ENCODE results near the gene TMEM87A. TPM values are rescaled to one million over a fixed set of nuclear protein-coding genes. Genes with fewer than 3 reads are reported as not detected.

Gene TMEM87A
- total RNA-seq, 1 donor = 85.8 TPM

GRCh38 chr15:42182328-42182886 lies 90.8 kb downstream of the TMEM87A start:
- no peaks in the 10 kb centered on the region for H3K4me1 ChIP-seq (ENCODE audit: insufficient read depth, low read length)
- no peak overlapping the region for H3K4me2 ChIP-seq (ENCODE audit: insufficient read depth, low read length)
- no peak overlapping the region for H3K27ac ChIP-seq (ENCODE audit: low read depth, low read length)
- H3K4me3 ChIP-seq (ENCODE audit: insufficient read depth, low read length) = no peak overlapping the region
- H3K27me3 ChIP-seq (ENCODE audit: insufficient read depth, low read length) = no peaks in the 10 kb centered on the region
- H2AFZ ChIP-seq (ENCODE audit: low read length) = no peak overlapping the region
- H4K20me1 ChIP-seq (ENCODE audit: insufficient read depth, low read length) = no peaks in the 10 kb centered on the region
- DNase-seq (ENCODE audit: insufficient read length, low spot score, missing footprints) = no peak
- TF ChIP-seq CTCF (IDR thresholded peaks at IDR 0.05; ENCODE audit: extremely low read depth, low read depth, low read length) = no peak
- H3K79me2 ChIP-seq (ENCODE audit: insufficient read depth, low read length) = no peaks in the 10 kb centered on the region
- H3K36me3 ChIP-seq (ENCODE audit: insufficient read depth, low read length) = peaks cover 76% of the 10 kb centered on the region
- no peaks in the 10 kb centered on the region for H3K9me3 ChIP-seq (ENCODE audit: low read depth, low read length)

DNA sequence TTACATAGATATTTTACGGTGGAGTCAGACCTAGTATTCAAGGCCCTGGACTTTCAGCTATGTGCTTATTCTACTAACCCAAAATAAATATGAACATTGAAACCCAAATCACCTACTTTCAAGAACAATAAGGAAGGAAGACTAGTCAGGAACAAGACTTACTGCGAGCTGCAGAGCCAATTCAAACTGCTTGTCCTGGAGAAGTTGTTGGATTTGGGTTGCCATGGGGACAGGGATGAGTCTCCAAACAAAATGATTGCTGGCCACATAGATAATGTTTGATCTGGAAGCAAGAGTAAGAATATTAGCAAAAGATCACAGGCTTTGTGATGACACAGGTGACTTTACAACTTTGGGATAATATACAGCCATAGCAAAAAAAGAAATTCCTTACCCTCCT lies 95.2 kb downstream of the TMEM87A start:
- Histone ChIP-seq H2AFZ (ENCODE audit: low read length) (no peak overlapping the region), H3K4me3 (ENCODE audit: insufficient read depth, low read length) (no peak overlapping the region), H4K20me1 (ENCODE audit: insufficient read depth, low read length) (no peaks in the 10 kb centered on the region), H3K79me2 (ENCODE audit: insufficient read depth, low read length) (no peaks in the 10 kb centered on the region), H3K36me3 (ENCODE audit: insufficient read depth, low read length) (peaks cover 61% of the 10 kb centered on the region), H3K4me2 (ENCODE audit: insufficient read depth, low read length) (no peak overlapping the region), H3K9me3 (ENCODE audit: low read depth, low read length) (no peaks in the 10 kb centered on the region), H3K27ac (ENCODE audit: low read depth, low read length) (no peak overlapping the region), H3K4me1 (ENCODE audit: insufficient read depth, low read length) (no peaks in the 10 kb centered on the region), H3K27me3 (ENCODE audit: insufficient read depth, low read length) (no peaks in the 10 kb centered on the region)
- no peak for DNase-seq (ENCODE audit: insufficient read length, low spot score, missing footprints)
- no peak for TF ChIP-seq CTCF (IDR thresholded peaks at IDR 0.05; ENCODE audit: extremely low read depth, low read depth, low read length)

- no peak overlapping the region for H3K27ac ChIP-seq (ENCODE audit: low read depth, low read length)
- TF ChIP-seq CTCF (IDR thresholded peaks at IDR 0.05; ENCODE audit: extremely low read depth, low read depth, low read length) = no peak
- no peaks in the 10 kb centered on the region for H3K9me3 ChIP-seq (ENCODE audit: low read depth, low read length)
- no peak for DNase-seq (ENCODE audit: insufficient read length, low spot score, missing footprints)
- no peaks in the 10 kb centered on the region for H3K27me3 ChIP-seq (ENCODE audit: insufficient read depth, low read length)
- no peaks in the 10 kb centered on the region for H4K20me1 ChIP-seq (ENCODE audit: insufficient read depth, low read length)
- H2AFZ ChIP-seq (ENCODE audit: low read length) = no peak overlapping the region
- no peak overlapping the region for H3K4me3 ChIP-seq (ENCODE audit: insufficient read depth, low read length)
- peaks cover 69% of the 10 kb centered on the region for H3K36me3 ChIP-seq (ENCODE audit: insufficient read depth, low read length)
- H3K79me2 ChIP-seq (ENCODE audit: insufficient read depth, low read length) = no peaks in the 10 kb centered on the region
- H3K4me2 ChIP-seq (ENCODE audit: insufficient read depth, low read length) = no peak overlapping the region
- no peaks in the 10 kb centered on the region for H3K4me1 ChIP-seq (ENCODE audit: insufficient read depth, low read length)
Measured at GRCh38 chr15:42175671-42176070, 97.6 kb downstream of the TMEM87A start.

- H2AFZ ChIP-seq (ENCODE audit: low read length) = no peak overlapping the region
- H3K27me3 ChIP-seq (ENCODE audit: insufficient read depth, low read length) = no peaks in the 10 kb centered on the region
- no peaks in the 10 kb centered on the region for H3K79me2 ChIP-seq (ENCODE audit: insufficient read depth, low read length)
- H3K36me3 ChIP-seq (ENCODE audit: insufficient read depth, low read length) = peaks cover 70% of the 10 kb centered on the region
- no peak overlapping the region for H3K27ac ChIP-seq (ENCODE audit: low read depth, low read length)
- no peak for TF ChIP-seq CTCF (IDR thresholded peaks at IDR 0.05; ENCODE audit: extremely low read depth, low read depth, low read length)
- no peak overlapping the region for H3K4me2 ChIP-seq (ENCODE audit: insufficient read depth, low read length)
- no peak for DNase-seq (ENCODE audit: insufficient read length, low spot score, missing footprints)
- no peaks in the 10 kb centered on the region for H3K9me3 ChIP-seq (ENCODE audit: low read depth, low read length)
- no peak overlapping the region for H3K4me3 ChIP-seq (ENCODE audit: insufficient read depth, low read length)
- H4K20me1 ChIP-seq (ENCODE audit: insufficient read depth, low read length) = no peaks in the 10 kb centered on the region
- no peaks in the 10 kb centered on the region for H3K4me1 ChIP-seq (ENCODE audit: insufficient read depth, low read length)
Measured at GRCh38 chr15:42172475-42172874, 100.8 kb downstream of the TMEM87A start.
